ENCODE data around the gene DOCK11. TPM values are rescaled to one million over a fixed set of nuclear protein-coding genes. Genes with fewer than 3 reads are reported as not detected.

The DOCK11 gene
- total RNA-seq = 13.7 to 25.0 TPM (median 22.1 TPM) in 3 replicates
- long read RNA-seq, partial matches to known transcripts = 1 of 1 reads
- long read RNA-seq, other reads (novel, unspliced or antisense) = 0 of 1 reads

DNA sequence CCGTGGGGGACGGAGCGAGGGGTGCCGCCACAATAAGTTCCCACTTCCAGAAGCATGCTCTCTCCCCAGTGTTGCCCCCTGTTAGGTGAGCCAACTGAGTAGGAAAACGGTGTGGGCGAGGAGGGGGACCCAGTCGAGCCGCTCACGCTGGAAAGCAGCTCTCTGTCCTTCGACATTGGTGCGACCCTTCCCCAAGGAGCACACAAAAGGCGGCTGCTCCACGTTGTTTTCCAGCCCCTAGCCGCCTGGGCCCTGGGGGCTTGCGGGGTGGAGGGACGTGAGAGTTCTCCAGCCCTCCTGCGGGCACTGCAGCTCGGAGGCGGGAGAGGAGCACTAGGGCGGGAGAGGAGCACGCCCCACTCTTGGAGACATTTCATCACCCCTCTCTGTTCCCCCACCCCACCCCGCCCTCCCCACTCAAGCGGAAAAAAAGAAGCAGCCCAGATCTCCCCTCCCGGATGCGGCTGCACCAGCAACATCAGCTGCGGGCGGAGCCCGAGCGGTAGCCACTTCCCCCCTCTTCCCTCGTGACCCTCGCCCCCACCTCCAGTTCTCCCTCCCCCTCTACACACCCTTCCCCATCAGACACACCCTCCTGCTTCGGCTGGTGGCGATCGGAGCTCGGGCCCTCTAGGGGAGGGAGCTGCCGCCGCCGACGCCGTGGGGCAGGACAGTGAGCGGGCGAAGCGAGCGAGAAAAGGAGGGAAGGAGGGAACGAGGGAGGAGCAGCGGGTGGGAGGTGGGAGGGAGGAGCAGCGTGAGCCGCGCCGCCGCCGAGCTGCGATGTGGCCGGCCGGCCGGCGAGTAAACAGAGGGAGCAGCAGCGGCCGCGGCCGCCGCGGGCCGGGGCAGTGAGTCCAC is at the start of gene DOCK11:
TSS of gene DOCK11 (plus strand) at position 755 of the 861 bp plus-strand sequence. CDS start 157 bp downstream, outside the sequence.
- TF ChIP-seq, protein P1, sequence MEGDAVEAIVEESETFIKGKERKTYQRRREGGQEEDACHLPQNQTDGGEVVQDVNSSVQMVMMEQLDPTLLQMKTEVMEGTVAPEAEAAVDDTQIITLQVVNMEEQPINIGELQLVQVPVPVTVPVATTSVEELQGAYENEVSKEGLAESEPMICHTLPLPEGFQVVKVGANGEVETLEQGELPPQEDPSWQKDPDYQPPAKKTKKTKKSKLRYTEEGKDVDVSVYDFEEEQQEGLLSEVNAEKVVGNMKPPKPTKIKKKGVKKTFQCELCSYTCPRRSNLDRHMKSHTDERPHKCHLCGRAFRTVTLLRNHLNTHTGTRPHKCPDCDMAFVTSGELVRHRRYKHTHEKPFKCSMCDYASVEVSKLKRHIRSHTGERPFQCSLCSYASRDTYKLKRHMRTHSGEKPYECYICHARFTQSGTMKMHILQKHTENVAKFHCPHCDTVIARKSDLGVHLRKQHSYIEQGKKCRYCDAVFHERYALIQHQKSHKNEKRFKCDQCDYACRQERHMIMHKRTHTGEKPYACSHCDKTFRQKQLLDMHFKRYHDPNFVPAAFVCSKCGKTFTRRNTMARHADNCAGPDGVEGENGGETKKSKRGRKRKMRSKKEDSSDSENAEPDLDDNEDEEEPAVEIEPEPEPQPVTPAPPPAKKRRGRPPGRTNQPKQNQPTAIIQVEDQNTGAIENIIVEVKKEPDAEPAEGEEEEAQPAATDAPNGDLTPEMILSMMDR (IDR thresholded peaks at IDR 0.05) = peak; percentile 8
- Mint-ChIP-seq H3K27ac (ENCODE audit: unreplicated experiment) (peak within 1 kb of the TSS; percentile 33), H3K27me3 (ENCODE audit: low read depth) (no peaks in the 10 kb centered on the region), H3K4me1 (ENCODE audit: low read depth) (peaks cover 13% of the 10 kb centered on the region), H3K36me3 (ENCODE audit: low read depth) (no peaks in the 10 kb centered on the region), H3K4me3 (ENCODE audit: unreplicated experiment) (peak within 1 kb of the TSS; percentile 93), H3K9me3 (ENCODE audit: low read depth) (peaks cover 4% of the 10 kb centered on the region)
- DNase-seq (ENCODE audit: low spot score) = peak; percentile 89

DNA sequence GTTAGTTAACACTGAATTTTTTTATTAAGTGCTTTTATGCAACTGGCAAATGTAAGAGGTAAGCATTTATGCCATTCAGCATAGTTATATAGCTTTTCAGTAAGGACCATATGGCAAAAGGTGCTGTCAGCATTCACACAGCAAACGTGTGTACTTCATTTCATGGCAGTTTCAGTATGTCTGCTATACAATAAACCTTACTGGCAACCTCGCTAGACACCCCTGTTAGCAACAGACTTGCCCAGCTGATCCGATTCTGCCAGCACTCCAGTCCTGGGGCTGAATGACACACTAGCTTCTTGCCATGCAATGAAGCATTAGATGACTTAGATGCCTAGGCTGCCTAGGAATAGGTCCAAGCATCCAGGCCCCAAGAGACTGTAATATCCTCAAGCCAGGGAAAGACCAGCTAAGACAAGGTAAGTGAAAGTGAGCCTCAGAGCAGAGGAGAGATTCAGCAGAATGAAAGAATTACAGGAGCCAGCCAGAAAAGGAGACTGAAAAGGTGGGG is 47.3 kb upstream of the DOCK11 start:
- Mint-ChIP-seq H3K9me3 (ENCODE audit: low read depth) (no peaks in the 10 kb centered on the region), H3K4me3 (ENCODE audit: unreplicated experiment) (no peak overlapping the region), H3K36me3 (ENCODE audit: low read depth) (peaks cover 9% of the 10 kb centered on the region), H3K27ac (ENCODE audit: unreplicated experiment) (peak overlapping the region; percentile 5), H3K27me3 (ENCODE audit: low read depth) (no peaks in the 10 kb centered on the region), H3K4me1 (ENCODE audit: low read depth) (peaks cover 9% of the 10 kb centered on the region)
- TF ChIP-seq, protein P1 (IDR thresholded peaks at IDR 0.05) = no peak
- no peak for DNase-seq (ENCODE audit: low spot score)

DNA sequence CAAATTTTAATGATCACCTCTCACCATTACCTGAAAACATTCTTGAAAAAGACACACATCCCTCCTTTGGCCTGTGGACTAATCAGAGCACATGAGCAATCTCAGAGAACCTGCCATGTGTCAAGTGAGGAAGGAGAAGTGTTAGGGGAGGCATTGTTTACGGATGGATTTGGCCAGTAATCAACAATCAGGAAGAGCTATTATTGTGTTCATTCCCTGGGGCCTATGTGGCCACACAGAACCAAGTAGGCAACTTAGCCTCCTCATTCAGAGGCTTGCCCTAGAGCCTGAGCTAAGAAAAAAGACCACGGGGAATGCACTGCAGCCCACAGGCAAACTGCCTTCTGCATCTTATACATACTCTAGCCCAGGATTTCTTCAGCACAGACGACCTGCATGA is 40.6 kb upstream of the DOCK11 start:
- TF ChIP-seq, protein P1 (IDR thresholded peaks at IDR 0.05) = no peak
- Mint-ChIP-seq H3K4me1 (ENCODE audit: low read depth) (peaks cover 4% of the 10 kb centered on the region), H3K9me3 (ENCODE audit: low read depth) (no peaks in the 10 kb centered on the region), H3K27me3 (ENCODE audit: low read depth) (no peaks in the 10 kb centered on the region), H3K36me3 (ENCODE audit: low read depth) (peaks cover 5% of the 10 kb centered on the region), H3K4me3 (ENCODE audit: unreplicated experiment) (no peak overlapping the region), H3K27ac (ENCODE audit: unreplicated experiment) (no peak overlapping the region)
- no peak for DNase-seq (ENCODE audit: low spot score)

DNA sequence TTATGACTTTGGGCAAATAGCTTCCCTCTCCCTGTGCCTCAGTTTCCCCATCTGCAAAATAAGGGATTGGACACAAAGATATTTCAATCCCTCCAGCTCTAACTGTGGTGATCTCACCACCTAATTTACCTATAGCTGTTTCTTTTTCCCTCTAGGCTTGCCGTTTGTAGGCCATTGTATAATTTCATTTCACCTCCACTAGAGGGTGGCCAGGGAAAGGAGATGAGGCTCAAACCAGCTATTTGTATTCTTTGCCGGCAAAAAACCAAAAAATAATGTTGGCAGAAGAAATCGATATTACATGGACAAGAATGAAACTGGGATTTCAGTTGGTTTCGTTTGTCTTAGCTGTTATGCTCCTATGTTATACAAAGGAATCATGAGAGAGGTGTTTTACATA is 36.1 kb upstream of the DOCK11 start:
- Mint-ChIP-seq H3K36me3 (ENCODE audit: low read depth) (no peaks in the 10 kb centered on the region), H3K9me3 (ENCODE audit: low read depth) (no peaks in the 10 kb centered on the region), H3K27ac (ENCODE audit: unreplicated experiment) (no peak overlapping the region), H3K4me1 (ENCODE audit: low read depth) (peaks cover 4% of the 10 kb centered on the region), H3K4me3 (ENCODE audit: unreplicated experiment) (no peak overlapping the region), H3K27me3 (ENCODE audit: low read depth) (no peaks in the 10 kb centered on the region)
- no peak for DNase-seq (ENCODE audit: low spot score)
- TF ChIP-seq, protein P1 (IDR thresholded peaks at IDR 0.05) = peak; percentile 81

DNA sequence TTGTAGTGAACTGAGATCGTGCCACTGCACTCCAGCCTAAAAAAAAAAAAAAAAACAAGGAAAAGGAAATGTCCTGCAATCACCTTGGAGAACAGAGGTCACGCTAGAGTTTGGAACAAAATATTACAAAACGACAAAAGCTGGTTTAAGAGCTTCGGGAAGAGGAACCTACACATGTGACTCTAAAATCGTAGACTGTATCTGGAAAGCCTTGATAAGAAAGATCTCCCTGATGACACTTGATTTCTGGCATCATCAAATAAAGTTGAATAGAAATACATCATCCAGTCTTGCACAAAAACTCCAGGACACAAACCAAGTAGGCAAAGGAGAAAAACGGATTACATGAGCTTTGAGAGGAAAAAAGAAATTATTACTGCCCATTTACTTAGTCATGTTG is 31.1 kb upstream of the DOCK11 start:
- peaks cover 3% of the 10 kb centered on the region for H3K9me3 Mint-ChIP-seq (ENCODE audit: low read depth)
- H3K27ac Mint-ChIP-seq (ENCODE audit: unreplicated experiment) = no peak overlapping the region
- H3K4me3 Mint-ChIP-seq (ENCODE audit: unreplicated experiment) = no peak overlapping the region
- H3K36me3 Mint-ChIP-seq (ENCODE audit: low read depth) = no peaks in the 10 kb centered on the region
- peaks cover 2% of the 10 kb centered on the region for H3K4me1 Mint-ChIP-seq (ENCODE audit: low read depth)
- TF ChIP-seq, protein P1 (IDR thresholded peaks at IDR 0.05) = no peak
- no peaks in the 10 kb centered on the region for H3K27me3 Mint-ChIP-seq (ENCODE audit: low read depth)
- DNase-seq (ENCODE audit: low spot score) = no peak
